Measurements from ENCODE around the gene ZNF148.

The ZNF148 gene

GRCh38 chr3:125280668-125281361 is 94.3 kb downstream of the ZNF148 start:
- no peak for DNase-seq (ENCODE audit: low read depth)

DNA sequence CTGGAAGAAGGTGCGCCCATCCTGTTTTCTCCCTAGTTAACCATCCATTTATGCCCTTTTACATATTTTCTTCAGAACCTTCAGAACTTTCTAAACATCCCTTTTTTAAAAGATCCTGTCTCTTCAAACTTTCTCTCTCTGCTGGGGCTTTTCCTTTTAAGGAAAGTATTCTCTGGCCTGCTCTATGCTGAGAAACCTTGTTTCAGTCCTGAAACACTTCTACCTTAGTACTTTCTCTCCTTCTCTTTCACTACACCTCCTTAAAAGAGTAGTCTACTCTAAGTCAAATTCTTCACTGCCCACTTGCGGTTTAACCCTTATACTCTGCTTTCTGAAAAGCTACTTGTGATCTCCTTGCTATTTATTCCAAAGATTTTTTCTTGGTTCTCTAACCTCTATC is 97.0 kb downstream of the ZNF148 start:
- no peak for DNase-seq (ENCODE audit: low read depth)

- DNase-seq (ENCODE audit: low read depth), result no peak
Observed at GRCh38 chr3:125271127-125271526, 104.0 kb downstream of the ZNF148 start.

DNA sequence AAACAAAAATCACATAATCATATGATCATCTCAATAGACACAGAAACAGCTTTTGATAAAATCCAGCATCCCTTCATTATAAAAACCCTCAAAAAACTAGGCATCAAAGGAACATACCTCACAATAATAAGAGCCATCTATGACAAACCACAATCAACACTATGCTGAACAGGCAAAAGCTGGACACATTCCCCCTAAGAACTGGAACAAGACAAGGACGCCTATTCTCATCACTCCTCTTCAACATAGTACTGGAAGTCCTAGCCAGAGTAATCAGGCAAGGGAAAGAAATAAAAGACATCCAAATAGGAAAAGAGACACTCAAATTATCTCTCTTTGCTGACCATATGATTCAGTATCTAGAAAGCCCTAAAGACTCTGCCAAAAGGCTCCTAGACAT is 107.7 kb downstream of the ZNF148 start:
- DNase-seq (ENCODE audit: low read depth), result no peak

DNA sequence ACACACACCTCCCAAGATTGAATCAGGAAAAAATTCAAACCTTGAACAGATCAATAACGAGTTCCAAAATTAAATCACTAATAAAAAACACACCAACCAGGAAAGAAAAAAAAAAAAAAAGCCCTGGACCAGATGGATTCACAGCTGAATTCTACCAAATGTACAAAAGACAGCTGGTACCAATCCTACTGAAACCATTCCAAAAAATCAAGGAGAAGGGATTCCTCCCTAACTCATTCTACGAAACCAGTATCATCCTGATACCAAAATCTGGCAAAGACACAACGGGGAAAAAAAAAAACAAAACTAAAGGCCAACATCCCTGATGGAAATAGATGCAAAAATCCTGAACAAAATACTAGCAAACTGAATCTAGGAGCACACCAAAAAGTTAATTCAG is 108.2 kb downstream of the ZNF148 start:
- DNase-seq (ENCODE audit: low read depth), result no peak

DNA sequence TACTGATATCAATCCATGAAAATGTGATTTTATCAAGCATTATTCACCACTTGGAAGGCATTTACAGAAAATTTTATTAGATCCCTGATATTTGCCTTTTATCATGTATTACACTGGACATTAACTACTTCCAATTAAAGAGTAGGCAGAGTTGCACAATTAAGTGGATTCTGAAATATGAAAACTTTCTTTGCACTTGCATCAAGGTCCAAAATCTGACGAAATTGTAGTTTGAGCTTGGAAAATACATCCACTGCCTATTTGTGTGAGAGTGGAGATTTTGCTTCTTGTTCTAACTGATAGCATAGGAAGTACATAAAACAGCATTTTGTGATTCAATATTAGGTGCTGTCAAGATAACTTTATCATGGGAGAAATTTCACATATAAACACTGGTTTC is 113.0 kb downstream of the ZNF148 start:
- DNase-seq (ENCODE audit: low read depth), result no peak

- DNase-seq (ENCODE audit: low read depth), result no peak
Observed at GRCh38 chr3:125261031-125261430, 114.1 kb downstream of the ZNF148 start.

DNA sequence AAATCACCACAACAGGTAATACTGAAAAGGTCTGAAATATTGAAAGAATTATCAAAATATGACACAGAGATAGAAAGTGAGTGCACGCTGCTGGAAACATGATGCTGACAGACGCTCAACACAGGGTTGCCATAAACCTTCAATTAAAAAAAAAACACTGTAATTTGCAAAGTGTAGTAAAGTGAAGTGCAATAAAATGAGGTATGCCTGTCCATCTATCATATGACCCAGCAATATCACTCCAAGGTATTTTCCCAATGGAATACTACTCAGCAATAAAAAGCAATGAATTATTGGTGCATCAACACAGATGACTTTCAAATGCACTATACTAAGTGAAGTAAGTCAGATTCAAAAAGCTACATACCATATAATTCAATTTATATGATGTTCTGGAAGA is 115.0 kb downstream of the ZNF148 start:
- no peak for DNase-seq (ENCODE audit: low read depth)

- no peak for DNase-seq (ENCODE audit: low read depth)
Observed at GRCh38 chr3:125257536-125257935, 117.6 kb downstream of the ZNF148 start.

DNA sequence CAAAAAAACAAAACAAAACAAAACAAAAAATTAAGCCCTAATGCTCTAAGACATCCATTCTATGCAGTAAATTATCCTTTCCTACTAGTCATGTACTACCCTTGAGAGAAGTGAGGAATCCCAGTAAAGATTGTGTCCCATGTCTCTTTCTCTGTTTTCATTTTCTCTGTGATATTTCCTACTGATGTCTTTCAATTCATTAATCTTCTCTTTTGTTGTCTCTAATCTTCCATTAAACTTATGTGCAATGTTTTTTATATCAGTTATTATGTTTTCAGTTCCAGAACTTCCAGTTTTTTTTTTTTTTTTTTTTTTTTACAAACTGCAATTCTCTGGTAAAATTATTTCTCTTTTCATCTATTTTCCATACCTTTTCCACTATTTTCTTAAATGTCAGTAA is 118.5 kb downstream of the ZNF148 start:
- no peak for DNase-seq (ENCODE audit: low read depth)

GRCh38 chr3:125250973-125251372 is 124.2 kb downstream of the ZNF148 start:
- DNase-seq (ENCODE audit: low read depth), result no peak

GRCh38 chr3:125246237-125246636 is 128.9 kb downstream of the ZNF148 start:
- DNase-seq (ENCODE audit: low read depth), result no peak

GRCh38 chr3:125245521-125245920 is 129.6 kb downstream of the ZNF148 start:
- no peak for DNase-seq (ENCODE audit: low read depth)

GRCh38 chr3:125240496-125240895 is 134.6 kb downstream of the ZNF148 start:
- no peak for DNase-seq (ENCODE audit: low read depth)

DNA sequence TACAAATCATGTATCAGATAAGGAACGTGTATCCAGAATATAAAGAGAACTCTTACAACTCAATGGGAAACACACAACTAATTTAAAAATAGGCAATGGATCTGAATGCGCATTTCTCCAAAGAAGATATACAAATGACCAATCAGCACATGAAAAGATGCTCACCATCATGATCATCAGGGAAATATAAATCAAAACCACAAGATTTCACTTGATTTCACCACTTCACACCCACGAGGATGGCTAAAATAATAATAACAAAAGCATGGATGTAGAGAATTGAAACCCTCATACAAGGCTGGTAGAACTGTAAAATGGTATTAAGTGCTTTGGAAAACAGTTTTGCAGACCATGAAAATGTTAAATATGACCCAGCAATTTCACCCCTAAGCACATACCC is 135.9 kb downstream of the ZNF148 start:
- no peak for DNase-seq (ENCODE audit: low read depth)

DNA sequence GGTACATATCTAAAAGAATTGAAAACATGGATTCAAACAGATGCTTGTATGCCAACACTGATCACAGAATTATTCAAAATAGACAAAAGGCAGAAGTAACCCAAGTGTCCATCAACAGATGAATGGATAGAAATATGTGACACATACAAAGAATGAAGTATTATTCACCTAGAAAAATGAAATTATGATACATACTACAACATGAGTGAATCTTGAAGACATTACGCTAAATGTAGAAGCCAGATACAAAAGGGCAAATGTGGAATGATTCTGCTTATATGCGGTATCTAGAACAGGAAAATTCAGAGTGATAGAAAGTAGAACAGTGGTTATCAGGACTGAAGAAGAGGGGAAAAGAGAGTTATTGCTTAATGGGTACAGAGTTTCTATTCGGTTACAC is 136.4 kb downstream of the ZNF148 start:
- no peak for DNase-seq (ENCODE audit: low read depth)

DNA sequence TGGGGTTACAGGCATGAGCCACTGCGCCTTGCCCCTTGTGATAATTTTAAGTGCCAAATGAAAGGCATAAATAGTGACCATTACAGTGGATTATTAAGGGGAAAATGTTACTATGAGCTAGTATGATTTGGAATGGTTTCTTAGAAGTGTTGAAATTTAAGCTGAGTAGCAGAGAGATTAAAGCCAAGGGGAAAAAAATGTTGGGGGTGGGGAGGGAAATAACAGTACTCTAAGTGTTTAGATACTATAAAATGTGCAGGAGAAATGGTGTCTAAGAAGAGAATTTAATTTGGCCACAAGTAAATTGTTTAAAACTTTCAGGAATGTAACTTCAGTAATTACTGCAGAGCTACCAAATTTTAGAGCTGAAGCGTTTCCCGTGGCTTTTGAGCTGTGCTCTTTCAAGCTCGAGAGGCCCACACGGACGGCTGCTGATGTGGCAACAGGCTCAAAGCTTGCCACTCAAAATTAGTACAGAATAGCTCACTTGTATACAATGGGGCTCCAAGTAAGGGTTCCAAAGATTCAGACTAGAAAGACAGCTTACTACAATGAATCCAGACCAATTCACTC is 138.7 kb downstream of the ZNF148 start:
- no peak for DNase-seq (ENCODE audit: low read depth)

GRCh38 chr3:125234831-125235230 is 140.3 kb downstream of the ZNF148 start:
- DNase-seq (ENCODE audit: low read depth), result no peak

DNA sequence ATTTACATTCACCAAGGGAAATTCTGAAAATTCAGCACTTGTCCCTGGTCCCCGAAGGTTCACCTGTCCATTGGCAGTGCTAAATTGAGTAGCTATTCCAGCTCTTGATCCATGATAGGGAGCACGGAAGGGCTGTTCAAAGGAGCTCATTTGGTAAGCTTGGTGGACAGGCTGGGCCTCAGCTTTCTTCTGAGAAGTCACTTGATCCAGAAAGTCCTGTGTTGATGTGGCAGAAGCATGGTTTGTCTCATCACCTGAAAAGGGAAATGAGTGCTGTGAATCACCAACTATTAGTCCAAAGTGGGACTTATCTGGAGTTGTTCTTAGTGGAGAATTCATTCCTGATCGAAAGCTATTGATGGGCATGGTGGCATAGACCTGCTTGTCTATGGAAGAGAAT is 142.7 kb downstream of the ZNF148 start:
- no peak for DNase-seq (ENCODE audit: low read depth)

GRCh38 chr3:125231895-125232294 is 143.2 kb downstream of the ZNF148 start:
- DNase-seq (ENCODE audit: low read depth), result no peak

DNA sequence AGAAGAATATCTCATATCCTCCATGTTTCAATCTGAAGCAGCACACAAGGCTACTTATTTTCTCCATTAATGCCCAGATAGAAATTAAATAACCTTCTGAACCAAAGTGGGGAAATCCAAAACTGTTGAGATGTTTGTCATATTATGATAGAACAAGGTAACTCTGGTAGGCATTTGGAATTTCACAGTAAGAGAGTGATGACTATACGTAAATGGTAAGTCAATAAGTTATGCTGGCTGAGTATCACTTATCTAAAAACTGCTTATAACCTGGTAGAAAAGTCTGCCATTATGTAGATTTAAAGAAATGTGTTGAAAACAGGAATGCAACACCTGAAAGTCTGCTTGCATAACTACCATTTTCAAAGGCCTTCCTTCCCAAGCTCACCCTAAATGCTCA is 145.4 kb downstream of the ZNF148 start:
- DNase-seq (ENCODE audit: low read depth), result no peak

DNA sequence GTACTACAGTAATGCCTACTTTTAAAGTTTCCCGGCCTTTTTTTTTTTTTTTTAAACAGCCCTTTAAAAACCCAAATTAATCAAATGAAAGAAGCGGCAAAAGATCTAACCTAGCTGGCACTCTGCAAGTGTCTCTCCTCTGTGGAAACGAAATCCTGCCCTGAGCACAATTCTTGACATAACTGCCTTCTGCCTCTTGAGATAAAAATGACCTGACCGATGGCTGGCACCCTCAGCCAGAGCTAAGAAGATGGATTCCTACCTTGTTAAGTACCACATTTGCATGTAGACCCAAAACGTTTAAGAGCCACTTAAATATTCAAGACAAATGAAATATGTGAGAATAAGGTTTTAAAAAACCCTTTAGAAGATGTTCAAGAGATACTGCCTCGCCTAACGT is 146.0 kb downstream of the ZNF148 start:
- DNase-seq (ENCODE audit: low read depth), result no peak

- DNase-seq (ENCODE audit: low read depth), result no peak
Observed at GRCh38 chr3:125221831-125222230, 153.3 kb downstream of the ZNF148 start.

DNA sequence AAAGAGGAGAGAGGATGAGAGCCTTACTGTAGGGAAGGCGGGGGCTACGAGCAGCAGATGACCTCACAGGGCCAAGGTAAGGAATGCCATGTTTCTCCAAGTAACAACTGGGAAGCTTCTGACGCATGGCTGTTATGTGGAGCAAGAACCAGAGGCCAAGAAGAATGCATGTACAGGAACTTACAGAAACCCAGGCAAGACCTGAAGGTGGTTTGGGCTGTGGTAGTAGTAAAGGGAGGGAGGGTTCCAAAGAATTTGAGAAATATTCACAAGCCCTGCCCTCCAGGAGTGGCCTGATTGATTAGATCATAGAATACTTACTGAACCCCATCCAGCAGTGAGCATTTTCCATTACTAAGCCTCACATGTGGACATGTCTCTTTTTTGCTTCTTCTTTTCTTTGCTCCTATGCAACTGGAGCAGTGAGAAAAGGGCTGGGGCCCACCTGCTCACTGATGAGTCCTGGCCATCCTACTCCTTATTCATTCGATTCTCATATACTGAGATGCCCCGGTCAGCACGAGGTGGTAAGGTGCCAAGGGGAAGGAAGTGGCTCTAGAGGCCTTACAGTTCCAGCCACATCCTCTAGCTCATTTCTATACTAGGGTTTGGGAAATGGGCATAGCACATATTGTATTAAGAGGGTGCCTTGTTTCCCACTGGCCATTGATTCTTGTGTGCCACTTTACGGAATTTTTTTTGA is 154.2 kb downstream of the ZNF148 start:
- no peak for DNase-seq (ENCODE audit: low read depth)
